Uterus (tissue), 4 donors: ENCODE measurements around the gene ZNF407. TPM values are rescaled to one million over a fixed set of nuclear protein-coding genes. Genes with fewer than 3 reads are reported as not detected.

Experiments used
- DNase-seq, 2 donors: peaks; one replicate each; pipeline ENCODE4 v3.0.0-alpha.2; 2019 to 2020
- H3K27ac ChIP-seq, 2 donors: fragments of 200-600 bp; sonication (generic); 1 replicate in 1 of 2; 2 replicates in 1 of 2; pipeline ENCODE4 v1.5.1; 2016 to 2018
- H3K27me3 ChIP-seq, 2 donors: fragments of 200-600 bp; sonication (generic); one replicate each; pipeline ENCODE4 v1.5.1; 2018 to 2019; ENCODE audit warnings: control low read depth in 1 of 2
- H3K36me3 ChIP-seq, 2 donors: fragments of 200-600 bp; sonication (generic); one replicate each; pipeline ENCODE4 v1.5.1; 2019; ENCODE audit warnings: control low read depth in 1 of 2
- H3K4me1 ChIP-seq, 2 donors: fragments of 200-600 bp; sonication (generic); one replicate each; pipeline ENCODE4 v1.5.1; 2018 to 2019; ENCODE audit warnings: control low read depth in 1 of 2
- H3K4me3 ChIP-seq, 2 donors: fragments of 200-600 bp; sonication (generic); 1 replicate in 1 of 2; 2 replicates in 1 of 2; pipeline ENCODE4 v1.5.1; 2018 to 2019; ENCODE audit warnings: mild to moderate bottlenecking in 1 of 2
- H3K9me3 ChIP-seq, 2 donors: fragments of 200-600 bp; sonication (generic); one replicate each; pipeline ENCODE4 v1.5.1; 2019; ENCODE audit warnings: control low read depth in 1 of 2
- POLR2A ChIP-seq, 2 donors: fragments of 450-650 bp; IDR thresholded peaks; one replicate each; pipeline ENCODE4 v1.6.1; 2016; ENCODE audit warnings: antibody characterized with exemption in 2 of 2, mild to moderate bottlenecking in 1 of 2, moderate library complexity in 1 of 2
- intact Hi-C: fragments of 100-400 bp; cut with DNase I; formaldehyde crosslinking; loops from one replicate; pipeline ENCODE4 v1.15.1; 2023; ENCODE audit warnings: low total_unique reads
- total RNA-seq, 4 donors: library from RNA; depleted of rRNA in 3 of 4; stranded (reverse); fragments of >200 nt in 3 of 4; gene quantifications; one replicate each; pipeline versions ENCODE4 v1.1.0 to v1.2.4, GENCODE V29; 2014 to 2023
- TF ChIP-seq, protein P1 (sequence below), 4 experiments: fragments of 200-600 bp in 2 of 4; fragments of 450-650 bp in 2 of 4; sonication (generic) in 2 of 4; IDR thresholded peaks; one replicate each; pipeline ENCODE4 v1.5.1; 2016 to 2019; ENCODE audit warnings: antibody characterized with exemption in 4 of 4, mild to moderate bottlenecking in 2 of 4, moderate library complexity in 1 of 4
- donor health status: DM: yes; HTN: yes; CAD: no.

The ZNF407 gene
- total RNA-seq, 4 donors from 2014 or later: 10.6 to 38.9 (median 23.7) TPM

DNA sequence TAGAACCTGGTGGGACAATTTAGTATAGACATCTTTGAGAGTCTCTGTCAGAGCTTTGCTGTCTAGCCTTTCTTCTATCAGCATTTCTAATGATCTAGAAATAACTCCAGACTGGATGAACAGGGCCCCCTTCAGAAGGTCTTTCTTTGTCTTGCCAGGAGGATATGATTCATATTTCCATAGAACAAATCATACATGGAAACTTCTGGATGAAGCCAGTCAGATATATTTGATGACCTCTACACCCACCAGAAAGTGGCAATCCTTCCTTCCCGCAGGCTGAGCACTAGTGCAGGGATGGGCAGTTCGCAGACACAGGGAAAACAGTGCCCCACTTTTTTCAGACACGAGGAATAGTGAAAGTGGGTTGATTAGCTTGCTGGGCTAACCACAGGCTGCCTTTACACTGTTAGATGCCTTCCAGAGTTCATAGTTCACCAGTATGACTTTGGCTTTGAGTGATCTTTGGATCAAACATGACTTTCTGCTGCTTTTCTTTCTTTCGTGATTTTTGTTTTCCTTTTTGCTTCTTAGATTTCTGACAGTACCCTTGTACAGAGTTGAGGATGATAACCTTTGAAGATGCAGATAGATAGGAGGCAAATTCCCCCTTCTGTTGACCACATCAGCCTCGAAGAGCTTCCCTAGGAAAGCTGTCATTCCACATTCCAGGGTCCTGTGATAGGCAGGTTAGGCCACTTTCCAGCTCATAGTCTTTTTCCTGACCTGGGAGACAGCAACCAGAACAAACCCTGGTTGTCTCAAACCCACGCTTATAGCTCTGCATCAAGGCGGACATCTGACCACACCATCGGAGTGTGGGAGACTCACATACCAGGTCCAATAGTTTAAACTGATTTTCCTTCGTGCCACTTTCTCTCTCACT is 237.0 kb downstream of the ZNF407 start:
- no peaks in the 10 kb centered on the region for H3K27me3 ChIP-seq
- no peak overlapping the region for H3K27ac ChIP-seq
- TF ChIP-seq, protein P1, sequence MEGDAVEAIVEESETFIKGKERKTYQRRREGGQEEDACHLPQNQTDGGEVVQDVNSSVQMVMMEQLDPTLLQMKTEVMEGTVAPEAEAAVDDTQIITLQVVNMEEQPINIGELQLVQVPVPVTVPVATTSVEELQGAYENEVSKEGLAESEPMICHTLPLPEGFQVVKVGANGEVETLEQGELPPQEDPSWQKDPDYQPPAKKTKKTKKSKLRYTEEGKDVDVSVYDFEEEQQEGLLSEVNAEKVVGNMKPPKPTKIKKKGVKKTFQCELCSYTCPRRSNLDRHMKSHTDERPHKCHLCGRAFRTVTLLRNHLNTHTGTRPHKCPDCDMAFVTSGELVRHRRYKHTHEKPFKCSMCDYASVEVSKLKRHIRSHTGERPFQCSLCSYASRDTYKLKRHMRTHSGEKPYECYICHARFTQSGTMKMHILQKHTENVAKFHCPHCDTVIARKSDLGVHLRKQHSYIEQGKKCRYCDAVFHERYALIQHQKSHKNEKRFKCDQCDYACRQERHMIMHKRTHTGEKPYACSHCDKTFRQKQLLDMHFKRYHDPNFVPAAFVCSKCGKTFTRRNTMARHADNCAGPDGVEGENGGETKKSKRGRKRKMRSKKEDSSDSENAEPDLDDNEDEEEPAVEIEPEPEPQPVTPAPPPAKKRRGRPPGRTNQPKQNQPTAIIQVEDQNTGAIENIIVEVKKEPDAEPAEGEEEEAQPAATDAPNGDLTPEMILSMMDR (IDR thresholded peaks at IDR 0.05): no peak
- TF ChIP-seq POLR2A (IDR thresholded peaks at IDR 0.05): no peak
- intact Hi-C loops: no loop called here
- no peak overlapping the region for H3K4me3 ChIP-seq
- DNase-seq: no peak
- H3K4me1 ChIP-seq: no peaks in the 10 kb centered on the region
- H3K9me3 ChIP-seq: no peaks in the 10 kb centered on the region
- H3K36me3 ChIP-seq: no peaks in the 10 kb centered on the region

GRCh38 chr18:74836296-74837139 is 238.8 kb downstream of the ZNF407 start:
- Histone ChIP-seq H3K4me3 (no peak overlapping the region), H3K27me3 (no peaks in the 10 kb centered on the region), H3K4me1 (no peaks in the 10 kb centered on the region), H3K9me3 (no peaks in the 10 kb centered on the region), H3K27ac (no peak overlapping the region), H3K36me3 (no peaks in the 10 kb centered on the region)
- intact Hi-C loops: no loop called here
- no peak for DNase-seq
- TF ChIP-seq, protein P1 (IDR thresholded peaks at IDR 0.05): no peak
- no peak for TF ChIP-seq POLR2A (IDR thresholded peaks at IDR 0.05)

DNA sequence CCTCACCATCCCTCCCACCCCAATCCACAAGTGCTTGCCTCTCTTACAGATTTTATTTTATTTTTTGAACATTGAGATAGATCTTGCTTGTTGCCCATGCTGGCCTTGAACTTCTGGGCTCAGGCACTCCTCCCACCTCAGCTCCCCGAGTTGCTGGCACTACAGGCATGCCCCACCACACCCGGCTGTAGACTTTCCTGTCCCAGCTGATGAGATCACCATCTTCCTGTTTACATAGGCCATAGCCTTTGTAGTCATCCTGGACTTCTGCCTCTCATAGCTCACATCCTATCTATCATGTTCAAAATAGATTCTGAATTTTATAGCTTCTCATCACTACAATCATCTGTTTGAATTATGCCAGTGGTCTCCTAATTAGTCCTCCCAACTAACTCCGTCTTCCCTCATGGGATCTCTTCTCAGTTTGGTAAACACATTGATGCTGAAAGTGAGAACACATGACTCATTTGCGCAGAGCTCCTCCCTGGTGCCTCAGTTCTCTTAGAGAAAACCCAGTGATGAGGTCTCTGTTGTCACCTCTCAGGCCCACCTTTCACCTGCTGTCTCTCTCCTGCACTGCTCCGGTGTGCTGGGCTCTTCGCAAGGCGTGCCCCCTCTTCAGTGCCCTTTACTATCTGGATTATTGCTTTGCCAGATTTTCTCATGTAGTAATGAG is 243.0 kb downstream of the ZNF407 start:
- no peaks in the 10 kb centered on the region for H3K4me1 ChIP-seq
- TF ChIP-seq, protein P1 (IDR thresholded peaks at IDR 0.05): no peak
- TF ChIP-seq POLR2A (IDR thresholded peaks at IDR 0.05): no peak
- intact Hi-C loops: no loop called here
- H3K27ac ChIP-seq: no peak overlapping the region
- no peaks in the 10 kb centered on the region for H3K36me3 ChIP-seq
- no peaks in the 10 kb centered on the region for H3K9me3 ChIP-seq
- H3K4me3 ChIP-seq: no peak overlapping the region
- DNase-seq: no peak
- no peaks in the 10 kb centered on the region for H3K27me3 ChIP-seq

GRCh38 chr18:74841248-74841647 is 243.6 kb downstream of the ZNF407 start:
- no peak for TF ChIP-seq POLR2A (IDR thresholded peaks at IDR 0.05)
- TF ChIP-seq, protein P1 (IDR thresholded peaks at IDR 0.05): no peak
- H3K4me3 ChIP-seq: no peak overlapping the region
- no peaks in the 10 kb centered on the region for H3K27me3 ChIP-seq
- no peaks in the 10 kb centered on the region for H3K9me3 ChIP-seq
- intact Hi-C loops: no loop called here
- H3K27ac ChIP-seq: no peak overlapping the region
- no peaks in the 10 kb centered on the region for H3K36me3 ChIP-seq
- no peak for DNase-seq
- H3K4me1 ChIP-seq: no peaks in the 10 kb centered on the region
